Caco-2 (cell line): ENCODE measurements around the gene MYO16. TPM values are rescaled to one million over a fixed set of nuclear protein-coding genes. Genes with fewer than 3 reads are reported as not detected.

Experiments
- BruUV-seq: library from RNA; stranded (reverse); fragments of 400-500 nt; replicated peaks from 2 replicates; lab custom pipeline; 2021; lab: Mats Ljungman, UMichigan
- CTCF ChIA-PET: fragments of 300-600 bp; sonication (Branson Sonifier 250); formaldehyde crosslinking; loops from one replicate; lab custom pipeline; 2022; ENCODE audit warnings: antibody characterized with exemption; lab: Charles Lee
- POLR2A ChIA-PET: fragments of 300-600 bp; sonication (Branson Sonifier 250); formaldehyde crosslinking; loops from one replicate; lab custom pipeline; 2022; ENCODE audit warnings: antibody characterized with exemption; lab: Charles Lee
- DNase-seq, 2 experiments: peaks; one replicate each; pipeline versions ENCODE4 v3.0.0 to v3.0.0-alpha.2; 2020 to 2022
- H3K27me3 ChIP-seq: replicated peaks from 2 replicates; pipeline ENCODE4 v1.6.0; 2011; ENCODE audit warnings: low read length; ENCODE audit not compliant: control insufficient read depth, insufficient read depth
- H3K36me3 ChIP-seq: 2 replicates; pipeline ENCODE4 v1.5.1; 2011; ENCODE audit warnings: low read length; ENCODE audit not compliant: control insufficient read depth, insufficient read depth
- H3K4me1 ChIP-seq: fragments of 250-450 bp; sonication (Bioruptor Pico); 2 replicates; pipeline ENCODE4 v1.5.1; 2020; ENCODE audit warnings: mild to moderate bottlenecking
- H3K4me3 ChIP-seq: 2 replicates; pipeline ENCODE4 v1.5.1; 2011; ENCODE audit warnings: low read depth, mild to moderate bottlenecking, control low read depth, low read length
- H3K9me3 ChIP-seq: fragments of 250-450 bp; sonication (Bioruptor Pico); 2 replicates; pipeline ENCODE4 v1.5.1; 2020; ENCODE audit warnings: mild to moderate bottlenecking, moderate library complexity
- H3K27ac Mint-ChIP-seq: one replicate; pipeline ENCODE4 v1.8.0; 2022; ENCODE audit warnings: mixed read lengths; ENCODE audit not compliant: unreplicated experiment
- H3K27me3 Mint-ChIP-seq: one replicate; pipeline ENCODE4 v1.8.0; 2022; ENCODE audit warnings: mixed read lengths; ENCODE audit not compliant: insufficient read depth, unreplicated experiment
- H3K36me3 Mint-ChIP-seq: one replicate; pipeline ENCODE4 v1.8.0; 2022; ENCODE audit warnings: mild to moderate bottlenecking, mixed read lengths; ENCODE audit not compliant: insufficient read depth, unreplicated experiment
- H3K4me1 Mint-ChIP-seq: one replicate; pipeline ENCODE4 v1.8.0; 2022; ENCODE audit warnings: low read depth, mixed read lengths; ENCODE audit not compliant: unreplicated experiment
- H3K4me3 Mint-ChIP-seq: one replicate; pipeline ENCODE4 v1.8.0; 2022; ENCODE audit warnings: mild to moderate bottlenecking, moderate library complexity, mixed read lengths; ENCODE audit not compliant: unreplicated experiment
- H3K9me3 Mint-ChIP-seq: one replicate; pipeline ENCODE4 v1.8.0; 2022; ENCODE audit warnings: mixed read lengths; ENCODE audit not compliant: unreplicated experiment
- CTCF ChIP-seq, 2 experiments: fragments of 200-600 bp in 1 of 2; IDR thresholded peaks; 1 replicate in 1 of 2; 2 replicates in 1 of 2; pipeline versions ENCODE4 v1.5.1 to v1.8.0; 2011 to 2022; ENCODE audit warnings: antibody characterized with exemption in 1 of 2, control low read depth in 1 of 2, inconsistent platforms in 1 of 2, low read depth in 1 of 2, low read length in 1 of 2, mild to moderate bottlenecking in 1 of 2, moderate library complexity in 1 of 2; ENCODE audit not compliant: insufficient read depth in 1 of 2, severe bottlenecking in 1 of 2, unreplicated experiment in 1 of 2
- intact Hi-C: fragments of 100-400 bp; cut with micrococcal nuclease; formaldehyde crosslinking; loops from one replicate; pipeline ENCODE4 v1.10.0; 2022; ENCODE audit not compliant: unreplicated experiment
- total RNA-seq: library from RNA; stranded (reverse); gene quantifications from 2 replicates; pipeline ENCODE4 v1.2.3, GENCODE V29; 2022

MYO16 gene
- total RNA-seq, 1 experiment from 2014 or later, result not detected

- H3K9me3 Mint-ChIP-seq, result no peaks in the 10 kb centered on the region
- DNase-seq, result no peak
- ChIA-PET CTCF (no interaction called here), POLR2A (no interaction called here)
- no peaks in the 10 kb centered on the region for H3K36me3 Mint-ChIP-seq
- Histone ChIP-seq H3K27me3 (no peaks in the 10 kb centered on the region), H3K4me3 (no peak overlapping the region), H3K4me1 (no peaks in the 10 kb centered on the region), H3K36me3 (no peaks in the 10 kb centered on the region), H3K9me3 (no peaks in the 10 kb centered on the region)
- H3K27me3 Mint-ChIP-seq, result no peaks in the 10 kb centered on the region
- H3K4me3 Mint-ChIP-seq, result no peak overlapping the region
- intact Hi-C loops, result no loop called here
- BruUV-seq, result no TSS peak
- no peak for TF ChIP-seq CTCF (IDR thresholded peaks at IDR 0.05; ENCODE audit: insufficient read depth in 1 of 2, low read depth in 1 of 2, low read length in 1 of 2, severe bottlenecking in 1 of 2, unreplicated experiment in 1 of 2)
- no peak overlapping the region for H3K27ac Mint-ChIP-seq
- no peaks in the 10 kb centered on the region for H3K4me1 Mint-ChIP-seq
Measured at GRCh38 chr13:108708921-108709320, 79.5 kb downstream of the MYO16 start.

DNA sequence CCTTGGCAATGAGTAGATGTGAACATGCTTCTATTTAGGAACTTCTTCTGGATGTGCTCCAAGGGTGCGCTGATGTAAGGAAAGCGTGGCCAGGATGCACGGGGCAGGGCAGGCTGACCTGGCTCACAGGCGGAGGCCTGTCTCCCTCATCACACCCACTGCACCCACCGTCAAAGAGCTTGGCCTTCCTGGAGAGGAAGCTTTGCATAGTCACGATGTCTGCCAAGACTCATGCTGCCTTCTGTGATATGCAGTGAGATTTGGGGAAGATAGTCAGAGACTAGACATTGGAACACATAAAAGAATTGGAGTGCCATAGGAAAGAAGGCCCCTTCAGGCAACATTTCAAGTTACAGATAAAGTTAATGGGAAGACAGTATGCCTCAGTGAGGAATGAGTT lies 82.0 kb downstream of the MYO16 start:
- Histone ChIP-seq H3K4me3 (no peak overlapping the region), H3K9me3 (no peaks in the 10 kb centered on the region), H3K27me3 (no peaks in the 10 kb centered on the region), H3K4me1 (no peaks in the 10 kb centered on the region), H3K36me3 (no peaks in the 10 kb centered on the region)
- no peak overlapping the region for H3K4me3 Mint-ChIP-seq
- CTCF ChIA-PET, result no interaction called here
- peaks cover 5% of the 10 kb centered on the region for H3K27me3 Mint-ChIP-seq
- no peaks in the 10 kb centered on the region for H3K9me3 Mint-ChIP-seq
- H3K27ac Mint-ChIP-seq, result no peak overlapping the region
- no peak for TF ChIP-seq CTCF (IDR thresholded peaks at IDR 0.05; ENCODE audit: insufficient read depth in 1 of 2, low read depth in 1 of 2, low read length in 1 of 2, severe bottlenecking in 1 of 2, unreplicated experiment in 1 of 2)
- H3K36me3 Mint-ChIP-seq, result no peaks in the 10 kb centered on the region
- POLR2A ChIA-PET, result no interaction called here
- DNase-seq, result no peak
- BruUV-seq, result no TSS peak
- intact Hi-C loops, result no loop called here
- no peaks in the 10 kb centered on the region for H3K4me1 Mint-ChIP-seq

DNA sequence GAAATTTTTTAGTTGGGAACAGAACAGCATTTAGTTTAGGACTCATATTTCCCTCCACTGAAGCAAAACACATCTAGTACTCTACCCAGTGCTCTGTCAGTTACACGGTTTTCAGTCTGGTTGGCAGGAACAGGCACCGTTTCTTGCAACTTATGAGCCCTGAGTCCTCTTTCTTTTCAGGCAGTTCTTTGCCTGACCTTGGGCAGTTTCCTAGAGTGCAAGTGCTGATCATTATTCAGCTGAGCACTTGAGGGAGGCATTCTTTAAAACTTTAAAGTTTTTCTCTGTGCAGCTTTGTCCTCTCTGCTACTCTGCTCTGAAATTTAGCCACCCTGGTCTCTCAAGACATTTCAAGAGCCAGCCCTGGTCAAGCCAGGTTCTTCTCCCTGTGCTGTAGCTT lies 96.1 kb downstream of the MYO16 start:
- no peak for TF ChIP-seq CTCF (IDR thresholded peaks at IDR 0.05; ENCODE audit: insufficient read depth in 1 of 2, low read depth in 1 of 2, low read length in 1 of 2, severe bottlenecking in 1 of 2, unreplicated experiment in 1 of 2)
- CTCF ChIA-PET, result no interaction called here
- Mint-ChIP-seq H3K4me1 (no peaks in the 10 kb centered on the region), H3K27me3 (peaks cover 3% of the 10 kb centered on the region), H3K9me3 (no peaks in the 10 kb centered on the region), H3K4me3 (no peak overlapping the region), H3K36me3 (no peaks in the 10 kb centered on the region), H3K27ac (no peak overlapping the region)
- no peaks in the 10 kb centered on the region for H3K9me3 ChIP-seq
- POLR2A ChIA-PET, result no interaction called here
- DNase-seq, result no peak
- H3K4me3 ChIP-seq, result no peak overlapping the region
- H3K4me1 ChIP-seq, result no peaks in the 10 kb centered on the region
- H3K36me3 ChIP-seq, result no peaks in the 10 kb centered on the region
- H3K27me3 ChIP-seq, result no peaks in the 10 kb centered on the region
- BruUV-seq, result no TSS peak
- intact Hi-C loops, result loop anchor here (5.0 kb wide), 2 partner anchors 108 to 172 kb away; no protein-coding TSS in a partner anchor
